ENCODE measurements around the gene MUC16.
"Not testable (repeated sequence)": the region's sequence is repeated elsewhere in the genome, so short reads cannot be mapped to it uniquely, and the experiment has no call there.

Gene MUC16

GRCh38 chr19:9009935-9010651 lies at the start of gene MUC16:
TSS of gene MUC16 (minus strand) at chr19:9010409.
- DNase-seq (ENCODE audit: low read depth in 2 of 2) = no peak

GRCh38 chr19:9058905-9059667 lies 48.9 kb upstream of the MUC16 start:
- DNase-seq (ENCODE audit: low read depth in 2 of 2) = no peak

- no peak for DNase-seq (ENCODE audit: low read depth in 2 of 2)
Observed at GRCh38 chr19:9057505-9058258, 47.5 kb upstream of the MUC16 start.

- not testable (repeated sequence) for DNase-seq (ENCODE audit: low read depth in 2 of 2)
Observed at GRCh38 chr19:9056131-9056530, 45.9 kb upstream of the MUC16 start.

GRCh38 chr19:9054765-9055164 lies 44.6 kb upstream of the MUC16 start:
- no peak for DNase-seq (ENCODE audit: low read depth in 2 of 2)

- DNase-seq (ENCODE audit: low read depth in 2 of 2) = no peak
Observed at GRCh38 chr19:9054207-9054606, 44.0 kb upstream of the MUC16 start.

- DNase-seq (ENCODE audit: low read depth in 2 of 2) = not testable (repeated sequence)
Observed at GRCh38 chr19:9053674-9054073, 43.5 kb upstream of the MUC16 start.

GRCh38 chr19:9052894-9053293 lies 42.7 kb upstream of the MUC16 start:
- no peak for DNase-seq (ENCODE audit: low read depth in 2 of 2)

- DNase-seq (ENCODE audit: low read depth in 2 of 2) = no peak
Observed at GRCh38 chr19:9046694-9047093, 36.5 kb upstream of the MUC16 start.

- DNase-seq (ENCODE audit: low read depth in 2 of 2) = no peak
Observed at GRCh38 chr19:9044449-9044848, 34.2 kb upstream of the MUC16 start.

GRCh38 chr19:9043524-9043923 lies 33.3 kb upstream of the MUC16 start:
- no peak for DNase-seq (ENCODE audit: low read depth in 2 of 2)

- DNase-seq (ENCODE audit: low read depth in 2 of 2) = no peak
Observed at GRCh38 chr19:9041023-9041422, 30.8 kb upstream of the MUC16 start.

- no peak for DNase-seq (ENCODE audit: low read depth in 2 of 2)
Observed at GRCh38 chr19:9040131-9040530, 29.9 kb upstream of the MUC16 start.

GRCh38 chr19:9039728-9040127 lies 29.5 kb upstream of the MUC16 start:
- no peak for DNase-seq (ENCODE audit: low read depth in 2 of 2)

- DNase-seq (ENCODE audit: low read depth in 2 of 2) = no peak
Observed at GRCh38 chr19:9037400-9038062, 27.3 kb upstream of the MUC16 start.

GRCh38 chr19:9032136-9032631 lies 22.0 kb upstream of the MUC16 start:
- DNase-seq (ENCODE audit: low read depth in 2 of 2) = no peak

- no peak for DNase-seq (ENCODE audit: low read depth in 2 of 2)
Observed at GRCh38 chr19:9018163-9018875, 8.1 kb upstream of the MUC16 start.

- DNase-seq (ENCODE audit: low read depth in 2 of 2) = no peak
Observed at GRCh38 chr19:9014803-9015202, 4.6 kb upstream of the MUC16 start.

GRCh38 chr19:9013988-9014387 lies 3.8 kb upstream of the MUC16 start:
- no peak for DNase-seq (ENCODE audit: low read depth in 2 of 2)

- DNase-seq (ENCODE audit: low read depth in 2 of 2) = no peak
Observed at GRCh38 chr19:9011875-9012274, 1.7 kb upstream of the MUC16 start.

GRCh38 chr19:9010693-9011092 lies 484 bp upstream of the MUC16 start:
- DNase-seq (ENCODE audit: low read depth in 2 of 2) = no peak
